K562 (cell line): ENCODE data around the gene ALDH3A2. TPM values are rescaled to one million over a fixed set of nuclear protein-coding genes. Genes with fewer than 3 reads are reported as not detected.

Source experiments
- ATAC-seq: fragments of 200-7000 bp; cut with Tn5 transposase; 3 replicates; pipeline ENCODE4 v1.9.1; 2020; ENCODE audit warnings: moderate library complexity
- BruUV-seq: library from RNA; stranded (reverse); fragments of 400-500 nt; replicated peaks from 2 replicates; lab custom pipeline; 2021; lab: Mats Ljungman, UMichigan
- CTCF ChIA-PET: fragments of 300-600 bp; formaldehyde crosslinking; extraction: SDS; loops from one replicate; lab custom pipeline; 2021; ENCODE audit warnings: low intra/inter-chr PET ratio; lab: Yijun Ruan, JAX
- POLR2A ChIA-PET: fragments of 300-600, 350-650 bp; sonication (Branson Sonifier 250); formaldehyde crosslinking; extraction: SDS; loops from one replicate; lab custom pipeline; 2021; ENCODE audit warnings: antibody characterized with exemption, inconsistent platforms; lab: Yijun Ruan, JAX
- DNase-seq, 4 experiments: peaks; one replicate each; pipeline versions ENCODE4 v3.0.0 to v3.0.0-alpha.2; 2011 to 2018; ENCODE audit warnings: low spot score in 3 of 4, mixed read lengths in 3 of 4; ENCODE audit errors: extremely low read depth in 1 of 4
- FAIRE-seq: peaks from 2 replicates; lab custom pipeline; 2011; peaks lifted over from hg19 to GRCh38; lab: Jason Lieb, UNC
- H2AFZ ChIP-seq: 2 replicates; pipeline ENCODE4 v1.6.0; 2011; ENCODE audit warnings: low read depth, low read length, control low read depth, inconsistent platforms
- H3K27ac ChIP-seq: fragments of 200-600 bp; 3 replicates; pipeline ENCODE4 v1.8.0; 2011; ENCODE audit warnings: low read depth, mild to moderate bottlenecking, control low read depth, inconsistent platforms, low read length, moderate library complexity, mixed read lengths; ENCODE audit errors: extremely low read depth
- H3K27me3 ChIP-seq, 2 experiments: fragments of 300-600 bp in 1 of 2; 2 replicates in 1 of 2; 3 replicates in 1 of 2; pipeline versions ENCODE4 v1.6.0 to v1.8.0; 2011; ENCODE audit warnings: inconsistent platforms in 2 of 2, low read length in 2 of 2, mild to moderate bottlenecking in 1 of 2, mixed read lengths in 1 of 2, moderate library complexity in 1 of 2; ENCODE audit not compliant: control insufficient read depth in 2 of 2, insufficient read depth in 2 of 2
- H3K36me3 ChIP-seq: fragments of 300-600 bp; 3 replicates; pipeline ENCODE4 v1.8.0; 2011; ENCODE audit warnings: mild to moderate bottlenecking, low read length, inconsistent platforms; ENCODE audit not compliant: control insufficient read depth, insufficient read depth
- H3K4me1 ChIP-seq, 2 experiments: fragments of 200-600 bp in 1 of 2; replicated peaks in 1 of 2; 2 replicates in 1 of 2; 3 replicates in 1 of 2; pipeline versions ENCODE4 v1.5.1 to v1.8.0; 2011; ENCODE audit warnings: inconsistent platforms in 2 of 2, low read length in 2 of 2, mild to moderate bottlenecking in 1 of 2, mixed read lengths in 1 of 2, moderate library complexity in 1 of 2; ENCODE audit not compliant: control insufficient read depth in 2 of 2, insufficient read depth in 2 of 2
- H3K4me2 ChIP-seq: 2 replicates; pipeline ENCODE4 v1.6.1; 2011; ENCODE audit warnings: low read length, control low read depth, inconsistent platforms, mixed read lengths; ENCODE audit not compliant: insufficient read depth
- H3K4me3 ChIP-seq: fragments of 200-600 bp; sonication (generic), shearing (Covaris generic); 2 replicates; pipeline ENCODE4 v1.5.1; 2016; ENCODE audit warnings: control low read depth, inconsistent platforms
- H3K79me2 ChIP-seq: fragments of 200-600 bp; 3 replicates; pipeline ENCODE4 v1.8.0; 2011; ENCODE audit warnings: low read length, inconsistent platforms; ENCODE audit not compliant: control insufficient read depth, insufficient read depth
- H3K9ac ChIP-seq, 2 experiments: 2 replicates each; pipeline versions ENCODE4 v1.6.0 to v1.6.1; 2011; ENCODE audit warnings: low read depth in 2 of 2, low read length in 2 of 2, control low read depth in 1 of 2, inconsistent platforms in 1 of 2, mild to moderate bottlenecking in 1 of 2, mixed read lengths in 1 of 2; ENCODE audit not compliant: insufficient read depth in 1 of 2
- H3K9me1 ChIP-seq: one replicate; pipeline ENCODE4 v1.6.0; 2011; ENCODE audit warnings: inconsistent platforms, mild to moderate bottlenecking, low read length, moderate library complexity; ENCODE audit not compliant: control insufficient read depth, insufficient read depth
- H3K9me3 ChIP-seq: replicated peaks from 2 replicates; pipeline ENCODE4 v1.5.1; 2011; ENCODE audit warnings: low read depth, low read length, inconsistent platforms; ENCODE audit not compliant: control insufficient read depth, insufficient read depth
- H4K20me1 ChIP-seq: replicated peaks from 2 replicates; pipeline ENCODE4 v1.6.1; 2011; ENCODE audit warnings: low read length, inconsistent platforms, mixed read lengths; ENCODE audit not compliant: control insufficient read depth, insufficient read depth
- MAFF ChIP-seq: IDR thresholded peaks from 2 replicates; pipeline ENCODE4 v1.6.1; 2012; ENCODE audit warnings: low read length, improper control_type of control experiment
- MAFG ChIP-seq: fragments of 450-650 bp; conservative IDR thresholded peaks from 2 replicates; pipeline ENCODE4 v1.6.1; 2016; ENCODE audit warnings: missing genetic modification characterization, missing compliant biosample characterization
- MAX ChIP-seq: sonication (generic); formaldehyde crosslinking; IDR thresholded peaks from 2 replicates; pipeline ENCODE4 v1.9.0; 2022; ENCODE audit warnings: mild to moderate bottlenecking, missing genetic modification reagents
- NFE2L1 ChIP-seq: fragments of 450-650 bp; IDR thresholded peaks from 2 replicates; pipeline ENCODE4 v1.6.1; 2016; ENCODE audit warnings: missing genetic modification characterization, low read depth, mild to moderate bottlenecking, missing compliant biosample characterization, moderate library complexity, borderline replicate concordance
- WGBS: fragments of 100-300 bp; shearing (Covaris generic); methylation state at CpG from one replicate; pipeline ENCODE4 v1.1.6; 2016; ENCODE audit warnings: low coverage, mixed read lengths; ENCODE audit not compliant: insufficient coverage; ENCODE audit errors: missing lambda C conversion rate; 5-methylcytosine and 5-hydroxymethylcytosine counted together
- in situ Hi-C: fragments of 300-500 bp; cut with MboI; formaldehyde crosslinking; loops from 4 replicates; pipeline ENCODE4 v1.15.0; 2018; ENCODE audit warnings: inconsistent platforms, mixed read lengths
- intact Hi-C: fragments of 100-400 bp; cut with micrococcal nuclease; formaldehyde crosslinking; loops from 2 replicates; pipeline ENCODE4 v1.14.2; 2022
- polyA plus RNA-seq, 8 experiments: library from polyadenylated mRNA; depleted of rRNA in 4 of 8; stranded (reverse) in 5 of 8; unstranded in 3 of 8; fragments of >200 nt; fragmentation: Nextera tagmentation in 2 of 8; fragmentation: Illumina TruSeq in 1 of 8; extraction: Ambion mirVana in 2 of 8; extraction: Trizol in 1 of 8; gene quantifications; 2 replicates each; pipeline versions ENCODE4 v1.2.1 to v1.2.3, GENCODE V29; 2011 to 2014; ENCODE audit warnings: inconsistent platforms in 1 of 8, missing spikeins in 1 of 8
- total RNA-seq, 7 experiments: library from RNA; depleted of rRNA in 6 of 7; stranded (reverse); fragments of >200 nt in 6 of 7; fragmentation: Illumina TruSeq in 2 of 7; extraction: Trizol in 2 of 7; gene quantifications; 2 replicates each; pipeline versions ENCODE4 v1.2.1 to v1.2.3, GENCODE V29; 2011 to 2021; ENCODE audit warnings: low replicate concordance in 1 of 7

ALDH3A2 gene
- total and polyA plus RNA-seq, 9 of the 15 experiments (the other 6 are each of a cell fraction or from before 2014, with no cell fraction given) = 0.01 to 0.78 (median 0.12) TPM; not detected in 5

- Histone ChIP-seq H3K4me1 (peaks cover 0 to 13% of the 10 kb centered on the region in 2 experiments; a peak in 2 of 5 replicates), H3K9me3 (no peaks in the 10 kb centered on the region), H3K27ac (no peak overlapping the region), H2AFZ (no peak overlapping the region), H4K20me1 (no peaks in the 10 kb centered on the region), H3K9ac (no peak overlapping the region), H3K4me3 (no peak overlapping the region), H3K27me3 (peaks cover 2 to 17% of the 10 kb centered on the region in 2 experiments; a peak in 3 of 5 replicates), H3K36me3 (no peaks in the 10 kb centered on the region), H3K4me2 (no peak overlapping the region), H3K9me1 (no peaks in the 10 kb centered on the region), H3K79me2 (no peaks in the 10 kb centered on the region)
- CTCF ChIA-PET = no interaction called here
- 0% methylated on average over 4 of the region's 4 CpGs for whole genome bisulfite sequencing
- TF ChIP-seq NFE2L1 (tag) = peak; percentile 15; the same call in 1 of the 2 replicates
- TF ChIP-seq MAFF = peak; percentile 23; the same call in 1 of the 2 replicates
- TF ChIP-seq MAX (CRISPR knock-in tag) = no peak
- TF ChIP-seq MAFG (tag) = peak; percentile 50
- FAIRE-seq = no peak
- in situ Hi-C loops (no loop called here), intact Hi-C loops (loop anchor here (1.0 kb wide), 1 partner anchor 133 kb away; no protein-coding TSS in a partner anchor)
- no TSS peak for BruUV-seq
- POLR2A ChIA-PET = interaction anchor here (0.6 kb wide), 1 partner anchor 42 kb away, joined by 4 read pairs; no protein-coding TSS in a partner anchor
- DNase-seq = no peak
- ATAC-seq = no peak
Observed at GRCh38 chr17:19646788-19647696, 1.5 kb upstream of the ALDH3A2 start.
